Head of caudate nucleus (tissue), 42 donors: Measurements from ENCODE around the gene PRIMA1.

Source experiments
- DNase-seq, 42 donors: peaks; one replicate each; pipeline versions ENCODE4 v3.0.0 to v3.0.0-alpha.2; 2020 to 2021; ENCODE audit warnings: mixed read lengths in 7 of 42
- intact Hi-C: fragments of 100-400 bp; cut with DNase I; formaldehyde crosslinking; loops from one replicate; pipeline ENCODE4 v1.15.0; 2022

The PRIMA1 gene

GRCh38 chr14:93720981-93721483 lies 67.3 kb downstream of the PRIMA1 start:
- intact Hi-C loops: no loop called here

GRCh38 chr14:93720076-93720815 lies 68.0 kb downstream of the PRIMA1 start:
- DNase-seq: peak in 8 of 42 donors; percentile 4 to 37 (median 12)
- intact Hi-C loops: no loop called here

More at GRCh38 chr14:93720981-93721483, 67.3 kb downstream of the PRIMA1 start:
- peak in 7 of 42 donors; percentile 7 to 28 (median 14) for DNase-seq

GRCh38 chr14:93719256-93719655 lies 69.0 kb downstream of the PRIMA1 start:
- intact Hi-C loops: no loop called here

GRCh38 chr14:93717668-93718320 lies 70.5 kb downstream of the PRIMA1 start:
- DNase-seq: peak in 4 of 42 donors; percentile 7 to 32 (median 17)
- intact Hi-C loops: no loop called here

More at GRCh38 chr14:93719256-93719655, 69.0 kb downstream of the PRIMA1 start:
- DNase-seq: peak in 6 of 42 donors; percentile 2 to 34 (median 6)

GRCh38 chr14:93716746-93717667 lies 71.3 kb downstream of the PRIMA1 start:
- intact Hi-C loops: no loop called here
- peak in 6 of 42 donors; percentile 8 to 41 (median 24) for DNase-seq

- peak in 2 of 42 donors; percentile 11 to 16 for DNase-seq
- intact Hi-C loops: no loop called here
Observed at GRCh38 chr14:93716002-93716745, 72.1 kb downstream of the PRIMA1 start.

- intact Hi-C loops: no loop called here
- DNase-seq: peak in 2 of 42 donors; percentile 11 to 33
Observed at GRCh38 chr14:93715279-93715927, 72.9 kb downstream of the PRIMA1 start.

- intact Hi-C loops: no loop called here
- peak in 2 of 42 donors; percentile 3 to 22 for DNase-seq
Observed at GRCh38 chr14:93714605-93715004, 73.7 kb downstream of the PRIMA1 start.

GRCh38 chr14:93713726-93714405 lies 74.4 kb downstream of the PRIMA1 start:
- intact Hi-C loops: no loop called here
- DNase-seq: peak in 4 of 42 donors; percentile 6 to 40 (median 22)

- intact Hi-C loops: no loop called here
- DNase-seq: peak in 16 of 42 donors; percentile 20 to 70 (median 42)
Observed at GRCh38 chr14:93712838-93713724, 75.2 kb downstream of the PRIMA1 start.

- intact Hi-C loops: no loop called here
- peak in 4 of 42 donors; percentile 14 to 35 (median 20) for DNase-seq
Observed at GRCh38 chr14:93712079-93712837, 76.0 kb downstream of the PRIMA1 start.

- intact Hi-C loops: no loop called here
- DNase-seq: peak in 1 of 42 donors; percentile 25
Observed at GRCh38 chr14:93709249-93709648, 79.0 kb downstream of the PRIMA1 start.

- peak in 3 of 42 donors; percentile 7 to 43 (median 33) for DNase-seq
- intact Hi-C loops: no loop called here
Observed at GRCh38 chr14:93708800-93709199, 79.5 kb downstream of the PRIMA1 start.

- intact Hi-C loops: no loop called here
- peak in 2 of 42 donors; percentile 1 to 26 for DNase-seq
Observed at GRCh38 chr14:93708311-93708734, 80.0 kb downstream of the PRIMA1 start.

- no peak for DNase-seq
- intact Hi-C loops: no loop called here
Observed at GRCh38 chr14:93707475-93707874, 80.8 kb downstream of the PRIMA1 start.
